HG02798 (cell line): ENCODE measurements around the gene CFDP1.

ENCODE experiments used
- ATAC-seq: cut with Tn5 transposase; IDR thresholded peaks from one replicate; pipeline ENCODE4 v1.9.1; 2021; ENCODE audit warnings: mild to moderate bottlenecking; ENCODE audit not compliant: unreplicated experiment, poor library complexity

The CFDP1 gene

DNA sequence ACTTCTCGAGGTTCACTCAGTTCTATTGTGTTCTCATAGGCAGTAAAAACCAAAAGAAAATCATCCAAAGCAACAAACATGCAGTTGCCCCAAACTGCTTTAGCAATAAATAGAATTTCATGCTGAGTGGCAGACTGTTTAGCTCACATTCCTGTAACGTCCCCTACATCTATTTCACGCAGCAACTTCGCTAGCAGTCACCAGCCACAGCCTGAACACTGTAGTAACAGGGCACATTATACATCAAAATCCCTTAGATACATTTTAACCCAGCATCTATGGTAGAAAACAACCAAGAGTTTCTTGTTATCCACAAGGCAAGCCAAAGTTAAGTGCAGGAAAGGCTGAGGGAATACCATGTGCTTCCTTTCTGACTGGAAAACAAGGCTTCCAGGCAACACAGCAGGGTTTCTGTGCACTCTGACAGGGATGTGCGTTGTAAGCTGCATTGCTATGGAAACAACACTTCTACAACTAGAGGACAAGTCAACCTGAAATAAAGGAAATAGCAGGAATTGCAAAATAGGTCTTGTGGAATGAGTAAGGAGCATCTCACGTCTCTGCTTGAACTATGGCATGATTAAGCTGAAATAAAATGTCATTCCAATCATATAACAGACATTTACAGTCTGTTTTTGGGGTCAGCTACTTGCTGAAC is 55.4 kb downstream of the CFDP1 start:
- no peak for ATAC-seq

DNA sequence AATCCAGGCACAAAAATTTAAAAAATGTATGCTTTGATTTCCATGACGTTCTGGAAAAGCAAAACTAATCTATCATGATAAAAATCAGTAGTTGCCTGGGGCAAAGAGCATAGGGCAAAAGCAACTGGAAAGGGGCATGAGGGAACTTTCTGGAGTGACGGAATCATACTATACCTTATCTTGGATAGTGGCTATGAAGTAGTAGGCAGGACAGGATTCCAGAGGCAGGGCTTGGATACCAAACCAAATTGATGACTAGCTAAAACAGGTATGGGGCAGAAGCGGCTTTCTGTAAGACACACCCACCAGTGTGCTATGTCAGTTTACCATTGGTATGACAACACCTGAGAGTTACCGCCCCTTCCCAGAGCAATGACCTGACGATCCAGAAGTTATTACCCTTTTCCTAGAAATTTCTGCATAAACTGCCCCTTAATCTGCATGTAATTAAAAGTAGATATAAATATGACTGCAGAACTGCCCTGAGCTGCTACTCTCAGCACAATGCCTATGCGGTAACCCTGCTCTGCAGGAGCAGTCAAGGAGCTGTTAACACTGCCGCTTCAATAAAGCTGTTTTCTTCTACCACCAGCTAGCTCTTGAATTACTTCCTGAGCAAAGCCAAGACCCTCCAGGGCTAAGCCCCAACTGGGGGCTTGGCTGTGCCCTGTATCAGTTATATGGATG is 56.7 kb downstream of the CFDP1 start:
- no peak for ATAC-seq

- no peak for ATAC-seq
Measured at GRCh38 chr16:75374388-75374787, 58.9 kb downstream of the CFDP1 start.

DNA sequence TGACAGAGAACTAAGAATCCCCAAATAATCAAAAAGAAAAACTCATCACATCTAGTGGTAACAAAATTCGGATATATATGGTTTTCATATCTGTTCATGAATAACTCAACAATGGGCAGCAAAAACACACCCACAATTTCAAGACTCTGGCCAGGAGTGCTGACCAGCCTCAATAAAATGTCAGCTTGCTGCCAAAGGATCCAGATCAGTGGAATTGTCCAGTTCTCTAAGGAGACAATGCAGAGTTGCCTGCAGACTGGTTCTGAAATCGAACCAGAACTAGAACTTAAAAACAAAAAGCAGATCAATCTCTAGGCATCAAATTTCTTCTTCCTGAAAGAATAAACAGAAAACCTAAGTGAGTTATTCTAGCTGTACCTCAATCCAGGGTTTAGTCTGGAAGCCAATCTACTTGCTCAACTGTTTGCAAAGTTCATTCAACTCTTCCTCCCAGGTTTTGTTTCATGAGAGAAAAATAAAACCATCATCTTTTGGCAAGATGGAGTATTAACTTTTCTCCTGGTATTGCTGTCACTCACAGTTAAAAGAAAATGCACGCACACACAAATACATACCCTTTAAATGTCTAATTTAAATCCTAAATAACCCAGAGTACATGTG is 61.0 kb downstream of the CFDP1 start:
- ATAC-seq: no peak

- ATAC-seq: no peak
Measured at GRCh38 chr16:75371171-75371570, 62.1 kb downstream of the CFDP1 start.

- ATAC-seq: no peak
Measured at GRCh38 chr16:75364286-75364791, 69.0 kb downstream of the CFDP1 start.

DNA sequence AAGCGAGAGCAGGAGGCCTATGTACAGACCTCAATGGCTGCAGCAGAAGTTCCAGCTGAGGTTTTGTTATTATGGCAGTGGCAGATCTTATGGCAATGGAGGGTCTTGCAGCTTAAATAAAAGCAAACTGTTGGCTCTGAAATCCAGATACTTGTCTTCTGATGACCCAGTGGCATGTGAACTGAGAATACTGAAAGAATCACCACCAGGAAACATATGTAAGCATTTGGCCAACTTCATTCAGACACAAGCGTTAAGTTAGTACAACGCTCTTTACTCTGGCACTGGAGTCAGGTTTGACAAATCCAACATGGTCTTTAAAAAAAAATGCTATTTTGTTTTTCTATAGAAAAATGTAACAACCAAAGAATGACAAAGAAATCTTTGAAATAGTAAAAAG is 70.5 kb downstream of the CFDP1 start:
- no peak for ATAC-seq

GRCh38 chr16:75361936-75362335 is 71.4 kb downstream of the CFDP1 start:
- no peak for ATAC-seq

DNA sequence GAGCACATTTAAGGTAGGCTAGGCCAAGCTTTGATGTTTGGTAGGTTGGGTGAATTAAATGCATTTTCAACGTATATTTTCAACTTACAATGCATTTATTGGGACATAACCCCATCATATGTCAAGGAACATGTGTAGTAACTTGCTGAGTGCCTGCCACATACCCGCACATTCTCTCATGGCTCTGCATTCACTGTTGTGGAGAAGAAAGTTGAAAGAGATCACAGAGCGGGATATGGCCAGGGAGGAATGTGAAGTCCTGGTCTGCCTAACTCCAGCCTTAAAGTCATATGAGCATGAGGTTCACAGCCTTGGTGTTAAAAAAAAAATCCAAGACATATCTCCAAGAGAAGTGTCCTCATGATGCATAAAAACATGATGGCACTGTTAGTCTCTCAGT is 79.1 kb downstream of the CFDP1 start:
- no peak for ATAC-seq

- ATAC-seq: no peak
Measured at GRCh38 chr16:75351183-75351582, 82.1 kb downstream of the CFDP1 start.

GRCh38 chr16:75345711-75346110 is 87.6 kb downstream of the CFDP1 start:
- no peak for ATAC-seq

GRCh38 chr16:75343941-75344340 is 89.4 kb downstream of the CFDP1 start:
- no peak for ATAC-seq

GRCh38 chr16:75343286-75343685 is 90.0 kb downstream of the CFDP1 start:
- ATAC-seq: no peak

DNA sequence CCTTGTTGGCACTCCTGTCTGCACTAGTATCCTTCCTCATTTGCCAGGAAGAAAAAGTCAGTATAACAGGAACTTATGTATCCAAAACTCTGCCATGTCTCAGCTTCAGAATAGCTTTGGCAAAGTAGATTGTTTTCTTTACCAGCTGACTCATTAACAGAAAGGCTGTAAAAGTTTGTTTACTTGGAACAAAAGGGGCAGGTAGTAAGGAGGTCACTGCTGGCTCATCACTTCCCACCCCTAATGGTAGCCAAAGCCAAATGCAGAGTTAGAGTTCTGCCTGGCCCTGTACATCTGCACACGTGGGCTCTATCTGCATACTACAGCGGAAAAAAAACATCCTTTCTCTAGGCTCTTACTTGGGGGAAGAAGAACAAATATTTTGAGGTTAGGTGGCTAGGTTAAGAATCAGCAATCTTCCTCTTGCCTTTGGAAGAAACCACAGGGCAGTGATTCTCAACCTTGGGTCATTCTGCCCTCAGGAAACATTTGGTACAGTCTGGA is 90.9 kb downstream of the CFDP1 start:
- no peak for ATAC-seq

- ATAC-seq: no peak
Measured at GRCh38 chr16:75341564-75342307, 91.6 kb downstream of the CFDP1 start.

GRCh38 chr16:75340741-75341491 is 92.4 kb downstream of the CFDP1 start:
- no peak for ATAC-seq

DNA sequence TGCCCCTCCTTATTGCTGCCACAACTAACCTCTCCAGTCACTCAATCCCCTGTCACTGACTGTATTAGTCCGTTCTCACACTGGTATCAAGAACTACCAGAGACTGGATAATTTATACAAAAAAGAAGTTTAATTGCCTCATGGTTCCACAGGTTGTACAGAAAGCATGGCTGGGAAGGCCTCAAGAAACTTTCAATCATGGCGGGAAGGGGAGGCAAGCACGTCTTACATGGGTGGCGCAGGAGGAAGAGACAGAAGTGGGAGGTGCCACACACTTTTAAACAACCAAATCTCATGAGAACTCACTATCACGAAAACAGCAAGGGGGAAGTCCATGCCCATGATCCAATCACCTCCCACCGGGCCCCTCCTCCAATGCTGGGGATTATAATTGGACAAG is 95.9 kb downstream of the CFDP1 start:
- no peak for ATAC-seq

GRCh38 chr16:75336521-75336920 is 96.8 kb downstream of the CFDP1 start:
- ATAC-seq: no peak

DNA sequence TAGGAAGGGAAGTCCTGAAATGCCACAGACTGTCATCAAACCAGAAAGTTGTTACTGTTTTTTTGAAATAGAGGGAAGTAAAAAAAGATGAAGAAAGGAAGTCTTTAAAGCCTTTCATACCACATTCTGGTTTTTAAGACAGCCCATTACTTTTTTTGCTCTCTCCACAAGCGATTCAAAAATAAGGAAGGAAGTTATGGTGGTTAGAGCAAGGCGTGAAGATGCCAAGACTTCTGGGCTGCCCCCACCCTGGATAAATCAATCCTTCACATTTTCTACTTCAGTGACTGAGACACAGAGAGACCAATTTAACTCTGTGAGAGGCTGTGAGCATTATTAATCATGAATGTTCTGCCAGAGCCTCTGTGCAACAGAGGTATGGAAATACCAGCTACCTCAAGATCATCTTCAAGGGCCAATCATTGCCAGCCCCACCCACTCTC is 99.6 kb downstream of the CFDP1 start:
- ATAC-seq: no peak

DNA sequence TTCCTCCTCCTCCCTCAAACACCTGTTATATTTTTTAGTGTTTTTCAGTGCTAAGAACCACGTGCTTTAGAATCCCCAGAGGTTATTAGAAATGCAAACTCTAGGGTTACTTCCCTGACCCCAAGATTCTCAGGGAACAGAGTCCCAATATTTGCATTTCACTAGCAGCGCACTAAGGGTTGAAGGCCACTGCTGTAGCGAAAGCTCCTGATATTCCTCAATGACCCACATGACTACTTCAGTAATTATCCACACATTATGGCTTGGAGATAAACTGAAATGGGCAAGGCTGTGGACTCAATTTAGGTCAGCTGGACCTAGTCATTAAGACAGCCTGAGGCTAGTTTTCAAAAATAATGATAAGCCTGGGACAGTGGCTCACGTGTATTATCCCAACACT is 103.4 kb downstream of the CFDP1 start:
- ATAC-seq: no peak
